Trophoblast cell (in vitro differentiated cells and primary cell): ENCODE results near the gene EPN2.
A peak's percentile ranks its signal among the peaks of the same experiment; 100 is the strongest.

ENCODE experiments used
- DNase-seq, 2 donors: peaks; one replicate each; pipeline ENCODE4 v3.0.0-alpha.2; 2016
- H2AFZ ChIP-seq: 2 replicates; pipeline ENCODE4 v1.6.1; 2013; ENCODE audit warnings: low read length, moderate library complexity, mild to moderate bottlenecking; ENCODE audit not compliant: insufficient read depth, poor library complexity
- H2AK5ac ChIP-seq: 2 replicates; pipeline ENCODE4 v1.6.1; 2013; ENCODE audit warnings: mild to moderate bottlenecking, low read length
- H2BK120ac ChIP-seq: 2 replicates; pipeline ENCODE4 v1.6.1; 2013; ENCODE audit warnings: low read length, mild to moderate bottlenecking, moderate library complexity; ENCODE audit not compliant: insufficient read depth, poor library complexity
- H2BK12ac ChIP-seq: 2 replicates; pipeline ENCODE4 v1.6.1; 2013; ENCODE audit warnings: mild to moderate bottlenecking, low read length, moderate library complexity
- H2BK5ac ChIP-seq: 2 replicates; pipeline ENCODE4 v1.6.1; 2013; ENCODE audit warnings: low read length, low read depth, moderate library complexity, mild to moderate bottlenecking; ENCODE audit not compliant: poor library complexity
- H3K14ac ChIP-seq: 2 replicates; pipeline ENCODE4 v1.6.1; 2013; ENCODE audit warnings: mild to moderate bottlenecking, low read length
- H3K18ac ChIP-seq: 2 replicates; pipeline ENCODE4 v1.6.1; 2013; ENCODE audit warnings: mild to moderate bottlenecking, low read length
- H3K23ac ChIP-seq: 2 replicates; pipeline ENCODE4 v1.6.1; 2013; ENCODE audit warnings: low read length
- H3K27ac ChIP-seq: 2 replicates; pipeline ENCODE4 v1.5.1; 2013; ENCODE audit warnings: low read depth, mild to moderate bottlenecking, inconsistent platforms, low read length, moderate library complexity
- H3K27me3 ChIP-seq: 2 replicates; pipeline ENCODE4 v1.6.1; 2013; ENCODE audit warnings: inconsistent platforms, mild to moderate bottlenecking, low read length, moderate library complexity; ENCODE audit not compliant: insufficient read depth
- H3K36me3 ChIP-seq, 2 experiments: 1 replicate in 1 of 2; 2 replicates in 1 of 2; pipeline ENCODE4 v1.6.1; 2013; ENCODE audit warnings: low read length in 2 of 2, mild to moderate bottlenecking in 2 of 2, moderate library complexity in 1 of 2; ENCODE audit not compliant: insufficient read depth in 2 of 2, control insufficient read depth in 1 of 2
- H3K4ac ChIP-seq: 2 replicates; pipeline ENCODE4 v1.6.1; 2013; ENCODE audit warnings: low read depth, mild to moderate bottlenecking, low read length, moderate library complexity
- H3K4me1 ChIP-seq, 2 experiments: 1 replicate in 1 of 2; 2 replicates in 1 of 2; pipeline ENCODE4 v1.6.1; 2013; ENCODE audit warnings: low read length in 2 of 2, mild to moderate bottlenecking in 2 of 2, moderate library complexity in 1 of 2; ENCODE audit not compliant: insufficient read depth in 2 of 2, control insufficient read depth in 1 of 2
- H3K4me2 ChIP-seq: 2 replicates; pipeline ENCODE4 v1.6.1; 2013; ENCODE audit warnings: inconsistent platforms, mild to moderate bottlenecking, low read length, moderate library complexity
- H3K4me3 ChIP-seq: 2 replicates; pipeline ENCODE4 v1.5.1; 2013; ENCODE audit warnings: mild to moderate bottlenecking, low read depth, low read length, inconsistent platforms
- H3K79me1 ChIP-seq: one replicate; pipeline ENCODE4 v1.6.1; 2013; ENCODE audit warnings: low read length
- H3K79me2 ChIP-seq: 2 replicates; pipeline ENCODE4 v1.6.1; 2013; ENCODE audit warnings: low read length, mild to moderate bottlenecking; ENCODE audit not compliant: control insufficient read depth, insufficient read depth, poor library complexity
- H3K9ac ChIP-seq: 2 replicates; pipeline ENCODE4 v1.6.1; 2013; ENCODE audit warnings: mild to moderate bottlenecking, low read length
- H3K9me3 ChIP-seq: 2 replicates; pipeline ENCODE4 v1.6.1; 2013; ENCODE audit warnings: low read depth, mild to moderate bottlenecking, control low read depth, inconsistent platforms, low read length; ENCODE audit not compliant: insufficient read depth
- H4K12ac ChIP-seq: 2 replicates; pipeline ENCODE4 v1.6.1; 2013; ENCODE audit warnings: low read depth, mild to moderate bottlenecking, low read length, moderate library complexity
- H4K8ac ChIP-seq: 2 replicates; pipeline ENCODE4 v1.6.1; 2013; ENCODE audit warnings: low read depth, mild to moderate bottlenecking, low read length, moderate library complexity
- H4K91ac ChIP-seq: one replicate; pipeline ENCODE4 v1.6.1; 2013; ENCODE audit warnings: low read depth, mild to moderate bottlenecking, low read length, moderate library complexity
- WGBS: extraction: QIAGEN DNeasy Blood & Tissue Kit; methylation state at CpG from one replicate; pipeline ENCODE4 v1.1.7; 2013; ENCODE audit warnings: missing lambda C conversion rate; ENCODE audit not compliant: insufficient read length, insufficient coverage; ENCODE audit errors: extremely low coverage; 5-methylcytosine and 5-hydroxymethylcytosine counted together

EPN2 gene

DNA sequence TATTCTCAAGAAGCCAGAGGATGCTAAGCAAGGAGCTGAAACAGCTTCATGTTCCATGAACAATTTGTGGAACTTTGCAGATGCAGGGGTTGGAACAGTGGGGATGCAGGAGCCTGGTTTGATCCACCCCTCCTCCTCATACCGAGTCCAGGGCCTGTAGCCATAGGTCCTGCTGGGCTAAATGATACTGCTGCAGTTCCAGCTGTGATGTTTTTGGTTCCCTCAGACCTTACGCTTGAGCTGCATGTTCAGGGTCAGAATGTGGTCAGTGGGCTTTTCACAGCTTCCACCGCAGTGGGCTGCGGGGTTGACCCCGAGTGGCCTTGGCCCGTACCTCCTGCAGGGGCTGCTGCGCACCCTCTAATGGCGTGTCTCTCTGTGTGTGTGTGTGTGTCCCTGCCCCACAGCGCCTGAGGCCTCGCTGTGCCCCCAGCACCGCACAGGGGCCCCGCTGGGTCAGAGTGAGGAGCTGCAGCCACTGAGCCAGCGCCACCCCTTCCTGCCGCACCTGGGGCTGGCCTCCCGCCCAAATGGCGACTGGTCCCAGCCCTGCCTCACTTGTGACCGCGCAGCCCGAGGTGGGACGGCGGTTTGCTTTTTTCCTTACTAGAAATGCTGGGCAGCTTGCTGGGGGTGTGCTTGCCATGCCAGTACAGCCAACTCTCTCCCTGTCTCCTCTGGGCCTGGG lies 48.2 kb downstream of the EPN2 start:
- peaks cover 33 to 36% of the 10 kb centered on the region in 2 experiments for H3K4me1 ChIP-seq
- no peak overlapping the region for H3K27ac ChIP-seq
- no peak overlapping the region for H3K4me3 ChIP-seq
- H3K23ac ChIP-seq: no peak overlapping the region
- H3K4me2 ChIP-seq: no peak overlapping the region
- peak overlapping the region; percentile 43 for H2AK5ac ChIP-seq
- H2AFZ ChIP-seq: peak overlapping the region; percentile 19
- no peaks in the 10 kb centered on the region for H3K27me3 ChIP-seq
- peak overlapping the region; percentile 21 for H2BK12ac ChIP-seq
- H3K9me3 ChIP-seq: no peaks in the 10 kb centered on the region
- no peak for DNase-seq
- H3K36me3 ChIP-seq: peaks cover 17 to 23% of the 10 kb centered on the region in 2 experiments
- peak overlapping the region; percentile 19 for H3K14ac ChIP-seq
- H3K4ac ChIP-seq: no peak overlapping the region
- no CpG with 5 or more reads among the region's 21 CpGs for WGBS
- no peak overlapping the region for H4K8ac ChIP-seq
- H4K12ac ChIP-seq: peak overlapping the region; percentile 58
- H3K18ac ChIP-seq: peak overlapping the region; percentile 80
- H3K9ac ChIP-seq: no peak overlapping the region
- H3K79me1 ChIP-seq: peaks cover 23% of the 10 kb centered on the region
- H2BK5ac ChIP-seq: no peak overlapping the region
- no peak overlapping the region for H2BK120ac ChIP-seq
- H3K79me2 ChIP-seq: peaks cover 6% of the 10 kb centered on the region
- no peak overlapping the region for H4K91ac ChIP-seq

DNA sequence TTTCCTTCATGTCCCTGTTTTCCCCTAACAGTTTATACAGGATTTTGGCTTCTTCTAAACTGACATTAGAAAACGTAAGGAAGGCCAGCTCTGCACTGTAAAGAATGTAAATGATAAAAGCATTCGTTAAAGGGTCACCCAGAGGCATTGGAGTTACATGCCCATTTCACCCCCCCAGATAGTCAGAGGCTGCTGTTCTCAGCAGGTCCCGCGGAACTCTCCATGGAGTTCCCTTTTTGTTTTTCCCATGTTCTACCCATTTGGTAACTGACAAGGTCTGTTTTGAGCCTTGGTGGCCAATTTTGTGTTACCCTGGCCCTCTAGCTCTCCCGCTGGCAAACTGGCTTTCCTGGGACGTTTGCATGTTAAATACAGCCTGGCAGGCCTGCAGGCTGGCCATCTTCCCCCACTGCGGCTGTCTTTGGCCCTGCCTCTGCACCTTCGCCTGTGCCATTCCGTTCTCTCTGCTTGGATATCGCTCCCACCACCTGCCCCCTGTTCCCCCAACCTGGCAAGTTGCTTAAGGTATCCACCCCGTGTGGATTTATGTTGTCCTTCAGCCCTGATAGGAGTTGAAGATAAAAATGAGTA lies 49.7 kb downstream of the EPN2 start:
- H3K4me2 ChIP-seq: no peak overlapping the region
- H4K8ac ChIP-seq: no peak overlapping the region
- no peak overlapping the region for H4K12ac ChIP-seq
- H3K9ac ChIP-seq: no peak overlapping the region
- peaks cover 37 to 43% of the 10 kb centered on the region in 2 experiments for H3K4me1 ChIP-seq
- no peak overlapping the region for H3K18ac ChIP-seq
- H3K4me3 ChIP-seq: no peak overlapping the region
- no peak overlapping the region for H2AFZ ChIP-seq
- no peak overlapping the region for H2AK5ac ChIP-seq
- no peak overlapping the region for H3K27ac ChIP-seq
- no peak overlapping the region for H2BK120ac ChIP-seq
- H3K79me1 ChIP-seq: peaks cover 26% of the 10 kb centered on the region
- H4K91ac ChIP-seq: no peak overlapping the region
- DNase-seq: no peak
- no CpG with 5 or more reads among the region's 11 CpGs for WGBS
- H3K23ac ChIP-seq: no peak overlapping the region
- H3K4ac ChIP-seq: no peak overlapping the region
- no peaks in the 10 kb centered on the region for H3K27me3 ChIP-seq
- H3K9me3 ChIP-seq: no peaks in the 10 kb centered on the region
- H3K79me2 ChIP-seq: peaks cover 7% of the 10 kb centered on the region
- no peak overlapping the region for H2BK5ac ChIP-seq
- no peak overlapping the region for H2BK12ac ChIP-seq
- no peak overlapping the region for H3K14ac ChIP-seq
- H3K36me3 ChIP-seq: peaks cover 17 to 21% of the 10 kb centered on the region in 2 experiments

DNA sequence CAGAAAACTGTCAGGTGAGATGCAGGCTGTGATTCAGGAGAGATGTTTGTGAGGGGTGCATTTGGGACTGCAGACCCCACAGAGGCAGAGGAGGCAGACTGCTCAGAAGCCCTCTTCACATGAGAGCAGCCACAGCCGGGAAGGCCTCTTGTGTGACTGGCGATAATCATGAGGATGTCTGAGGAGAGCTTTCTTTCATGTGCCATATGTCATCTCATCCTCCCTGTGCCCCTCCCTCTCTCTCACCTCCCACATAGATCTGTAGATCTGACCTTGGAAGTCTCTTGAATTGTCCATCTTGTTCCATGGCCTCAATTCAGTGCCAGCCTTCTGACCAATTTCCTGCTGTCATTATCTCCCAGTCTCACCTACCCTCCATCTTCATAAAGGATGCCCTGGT lies 50.5 kb downstream of the EPN2 start:
- no peak overlapping the region for H2AFZ ChIP-seq
- no CpG with 5 or more reads among the region's 2 CpGs for WGBS
- H3K9ac ChIP-seq: no peak overlapping the region
- no peak overlapping the region for H3K4me2 ChIP-seq
- H4K8ac ChIP-seq: no peak overlapping the region
- peak overlapping the region; percentile 10 for H3K4ac ChIP-seq
- no peak for DNase-seq
- peak overlapping the region; percentile 67 for H2BK120ac ChIP-seq
- peak overlapping the region; percentile 26 for H3K14ac ChIP-seq
- H3K18ac ChIP-seq: peak overlapping the region; percentile 21
- no peaks in the 10 kb centered on the region for H3K27me3 ChIP-seq
- peak overlapping the region; percentile 21 for H2BK12ac ChIP-seq
- peak overlapping the region; percentile 40 for H3K27ac ChIP-seq
- no peak overlapping the region for H2BK5ac ChIP-seq
- peak overlapping the region; percentile 51 for H4K91ac ChIP-seq
- no peak overlapping the region for H4K12ac ChIP-seq
- H3K36me3 ChIP-seq: peaks cover 21 to 25% of the 10 kb centered on the region in 2 experiments
- H3K79me2 ChIP-seq: peaks cover 7% of the 10 kb centered on the region
- H3K9me3 ChIP-seq: no peaks in the 10 kb centered on the region
- H3K4me3 ChIP-seq: no peak overlapping the region
- peaks cover 37 to 43% of the 10 kb centered on the region in 2 experiments for H3K4me1 ChIP-seq
- H3K79me1 ChIP-seq: peaks cover 26% of the 10 kb centered on the region
- H3K23ac ChIP-seq: no peak overlapping the region
- peak overlapping the region; percentile 18 for H2AK5ac ChIP-seq

DNA sequence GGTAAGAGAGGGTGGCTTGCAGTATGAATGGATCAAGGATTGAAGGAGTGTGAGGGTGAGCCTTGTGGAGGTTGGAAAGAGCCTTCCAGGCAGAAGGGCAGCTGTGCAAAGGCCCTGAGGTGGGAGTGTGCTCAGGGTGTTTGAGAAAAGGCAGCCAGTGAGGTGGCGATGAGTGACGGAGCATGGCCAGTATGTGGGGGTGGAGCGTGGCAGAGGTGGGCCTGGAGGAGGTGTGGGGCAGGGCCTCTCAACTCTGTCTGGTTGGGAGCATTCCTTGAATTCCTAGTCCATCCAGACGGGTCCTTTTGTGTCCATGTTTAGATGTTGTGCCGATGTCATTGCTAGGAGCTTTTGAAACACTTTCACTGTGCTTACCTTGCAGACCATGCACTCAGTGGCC lies 51.3 kb downstream of the EPN2 start:
- Histone ChIP-seq H4K8ac (no peak overlapping the region), H3K36me3 (peaks cover 17% of the 10 kb centered on the region in 2 experiments), H3K4me2 (peak overlapping the region; percentile 47), H2AK5ac (no peak overlapping the region), H2BK12ac (no peak overlapping the region), H2BK5ac (peak overlapping the region; percentile 91), H3K79me1 (peaks cover 26% of the 10 kb centered on the region), H3K14ac (no peak overlapping the region), H3K23ac (no peak overlapping the region), H3K18ac (no peak overlapping the region), H3K4me3 (no peak overlapping the region), H2BK120ac (peak overlapping the region; percentile 37), H3K9ac (no peak overlapping the region), H2AFZ (no peak overlapping the region), H4K91ac (peak overlapping the region; percentile 94), H3K9me3 (no peaks in the 10 kb centered on the region), H3K27me3 (no peaks in the 10 kb centered on the region), H3K79me2 (peaks cover 7% of the 10 kb centered on the region), H3K27ac (peak overlapping the region; percentile 97), H4K12ac (no peak overlapping the region), H3K4me1 (peaks cover 37 to 43% of the 10 kb centered on the region in 2 experiments), H3K4ac (no peak overlapping the region)
- no CpG with 5 or more reads among the region's 5 CpGs for WGBS
- DNase-seq: peak; percentile 90 to 93
